GM23338 (cell line): ENCODE results near the gene VMAC. TPM values are rescaled to one million over a fixed set of nuclear protein-coding genes. Genes with fewer than 3 reads are reported as not detected.

ENCODE experiments used
- ATAC-seq: fragments of 200-7000 bp; cut with Tn5 transposase; 3 replicates; pipeline ENCODE4 v1.9.1; 2020
- DNase-seq: peaks from one replicate; pipeline ENCODE4 v3.0.0-alpha.2; 2015; ENCODE audit warnings: low spot score
- H2AFZ ChIP-seq: fragments of 200-600 bp; sonication (generic); 2 replicates; pipeline ENCODE4 v1.8.0; 2016; ENCODE audit warnings: antibody characterized with exemption, mild to moderate bottlenecking, moderate library complexity
- H3F3A ChIP-seq: fragments of 200-600 bp; sonication (generic); replicated peaks from 2 replicates; pipeline ENCODE4 v1.8.0; 2017; ENCODE audit warnings: antibody characterized with exemption, mixed run types, low read depth
- H3K27ac ChIP-seq: fragments of 200-600 bp; sonication (generic); 2 replicates; pipeline ENCODE4 v1.6.1; 2016; ENCODE audit warnings: low read depth
- H3K27me3 ChIP-seq: fragments of 200-600 bp; sonication (generic); 2 replicates; pipeline ENCODE4 v1.8.0; 2016; ENCODE audit warnings: mild to moderate bottlenecking, mixed run types, moderate library complexity; ENCODE audit not compliant: insufficient read depth
- H3K36me3 ChIP-seq: fragments of 200-600 bp; sonication (generic); 2 replicates; pipeline ENCODE4 v1.8.0; 2016; ENCODE audit warnings: mild to moderate bottlenecking; ENCODE audit not compliant: insufficient read depth
- H3K4me1 ChIP-seq: fragments of 200-600 bp; sonication (generic); 2 replicates; pipeline ENCODE4 v1.8.0; 2016; ENCODE audit warnings: mild to moderate bottlenecking, moderate library complexity; ENCODE audit not compliant: insufficient read depth
- H3K4me2 ChIP-seq: fragments of 200-600 bp; sonication (generic); 2 replicates; pipeline ENCODE4 v1.7.1; 2017; ENCODE audit warnings: mixed run types
- H3K4me3 ChIP-seq: fragments of 200-600 bp; sonication (generic); 2 replicates; pipeline ENCODE4 v1.6.1; 2016; ENCODE audit warnings: mixed run types
- H3K79me2 ChIP-seq: fragments of 200-600 bp; sonication (generic); replicated peaks from 2 replicates; pipeline ENCODE4 v1.8.0; 2017; ENCODE audit warnings: mild to moderate bottlenecking; ENCODE audit not compliant: insufficient read depth
- H3K9me2 ChIP-seq: fragments of 200-600 bp; sonication (generic); 2 replicates; pipeline ENCODE4 v1.8.0; 2017; ENCODE audit not compliant: insufficient read depth
- H4K20me1 ChIP-seq: fragments of 200-600 bp; sonication (generic); replicated peaks from 2 replicates; pipeline ENCODE4 v1.8.0; 2017; ENCODE audit warnings: mild to moderate bottlenecking; ENCODE audit not compliant: insufficient read depth
- H3K27ac Mint-ChIP-seq: 2 replicates; pipeline ENCODE4 v1.8.0; 2020; ENCODE audit warnings: inconsistent platforms, mild to moderate bottlenecking, moderate library complexity, mixed read lengths
- H3K27me3 Mint-ChIP-seq: 3 replicates; pipeline ENCODE4 v1.8.0; 2022; ENCODE audit warnings: low read depth, mild to moderate bottlenecking, moderate library complexity, mixed read lengths, inconsistent platforms; ENCODE audit not compliant: insufficient read depth, poor library complexity
- H3K36me3 Mint-ChIP-seq: 3 replicates; pipeline ENCODE4 v1.8.0; 2021; ENCODE audit warnings: low read depth, mild to moderate bottlenecking, inconsistent platforms, moderate library complexity, mixed read lengths
- H3K4me1 Mint-ChIP-seq: 3 replicates; pipeline ENCODE4 v1.8.0; 2020; ENCODE audit warnings: mild to moderate bottlenecking, inconsistent platforms, mixed read lengths
- H3K4me3 Mint-ChIP-seq: 3 replicates; pipeline ENCODE4 v1.8.0; 2021; ENCODE audit warnings: moderate library complexity, mild to moderate bottlenecking, inconsistent platforms, mixed read lengths
- H3K9me3 Mint-ChIP-seq: 3 replicates; pipeline ENCODE4 v1.8.0; 2020; ENCODE audit warnings: moderate library complexity, mild to moderate bottlenecking, inconsistent platforms, mixed read lengths
- CREB1 ChIP-seq: fragments of 250-450 bp; sonication (Bioruptor Pico); IDR thresholded peaks from 2 replicates; pipeline ENCODE4 v1.5.0; 2020; ENCODE audit warnings: low read depth, mild to moderate bottlenecking, moderate library complexity
- CTCF ChIP-seq, 2 experiments: fragments of 200-600 bp in 1 of 2; sonication (generic) in 1 of 2; conservative IDR thresholded peaks; 2 replicates each; pipeline versions ENCODE4 v1.5.1 to v1.6.1; 2016 to 2017; ENCODE audit warnings: antibody characterized with exemption in 2 of 2, low read depth in 2 of 2, mild to moderate bottlenecking in 2 of 2, moderate library complexity in 1 of 2
- ETS1 ChIP-seq: IDR thresholded peaks from 2 replicates; pipeline ENCODE4 v1.6.1; 2016; ENCODE audit warnings: antibody characterized with exemption
- EZH2 ChIP-seq: fragments of 200-600 bp; sonication (generic); IDR thresholded peaks from one replicate; pipeline ENCODE4 v1.8.0; 2017; ENCODE audit warnings: antibody characterized with exemption, mild to moderate bottlenecking, low read depth; ENCODE audit not compliant: unreplicated experiment
- EZH2phosphoT487 ChIP-seq: fragments of 200-600 bp; sonication (generic); IDR thresholded peaks from one replicate; pipeline ENCODE4 v1.8.1; 2018; ENCODE audit warnings: antibody characterized with exemption; ENCODE audit not compliant: unreplicated experiment
- JUNB ChIP-seq: IDR thresholded peaks from one replicate; pipeline ENCODE4 v1.6.1; 2016; ENCODE audit warnings: antibody characterized with exemption; ENCODE audit not compliant: unreplicated experiment
- NANOG ChIP-seq: IDR thresholded peaks from 2 replicates; pipeline ENCODE4 v1.6.1; 2016; ENCODE audit warnings: antibody characterized with exemption, borderline replicate concordance
- POLR2AphosphoS5 ChIP-seq: IDR thresholded peaks from 2 replicates; pipeline ENCODE4 v1.6.1; 2016; ENCODE audit warnings: antibody characterized with exemption, low read depth
- REST ChIP-seq: IDR thresholded peaks from one replicate; pipeline ENCODE4 v1.6.1; 2018; ENCODE audit warnings: antibody characterized with exemption; ENCODE audit not compliant: unreplicated experiment
- STAT1 ChIP-seq: IDR thresholded peaks from one replicate; pipeline ENCODE4 v1.6.1; 2016; ENCODE audit warnings: antibody characterized with exemption; ENCODE audit not compliant: unreplicated experiment
- ZNF114 ChIP-seq: fragments of 250-450 bp; sonication (Bioruptor Pico); IDR thresholded peaks from 2 replicates; pipeline ENCODE4 v1.5.0; 2020; ENCODE audit warnings: mild to moderate bottlenecking, moderate library complexity
- ZNF331 ChIP-seq: fragments of 250-450 bp; sonication (Bioruptor Pico); IDR thresholded peaks from 2 replicates; pipeline ENCODE4 v1.5.0; 2020; ENCODE audit warnings: low read depth, mild to moderate bottlenecking, moderate library complexity
- ZNF462 ChIP-seq: fragments of 250-450 bp; sonication (Bioruptor Pico); IDR thresholded peaks from 2 replicates; pipeline ENCODE4 v1.5.0; 2020; ENCODE audit warnings: mild to moderate bottlenecking, moderate library complexity
- polyA plus RNA-seq: library from polyadenylated mRNA; unstranded; fragments of >200 nt; fragmentation: Nextera tagmentation; extraction: Ambion mirVana; gene quantifications from 2 replicates; pipeline ENCODE4 v1.2.1, GENCODE V29; 2016
- total RNA-seq: library from RNA; depleted of rRNA; stranded (reverse); fragments of >200 nt; shearing (Covaris generic); gene quantifications from 2 replicates; pipeline ENCODE4 v1.2.3, GENCODE V29; 2014

The VMAC gene
- total and polyA plus RNA-seq, 2 experiments from 2014 or later, result 0.79 to 3.7 TPM

GRCh38 chr19:5880604-5881078, 24.0 kb upstream of the VMAC start:
- Mint-ChIP-seq H3K4me3 (no peak overlapping the region), H3K9me3 (no peaks in the 10 kb centered on the region; the same call in 2 of the 3 replicates), H3K36me3 (no peaks in the 10 kb centered on the region), H3K27me3 (peaks cover 5% of the 10 kb centered on the region), H3K27ac (no peak overlapping the region), H3K4me1 (peaks cover 14% of the 10 kb centered on the region)
- Histone ChIP-seq H3K27me3 (no peaks in the 10 kb centered on the region), H3K4me2 (peak overlapping the region; percentile 64; the same call in 1 of the 2 replicates), H3K4me3 (no peak overlapping the region), H3K4me1 (peaks cover 14% of the 10 kb centered on the region; the same call in 1 of the 2 replicates), H3K9me2 (no peaks in the 10 kb centered on the region), H3K79me2 (no peaks in the 10 kb centered on the region), H2AFZ (0 out of 2 replicates have a peak overlapping the region, but pooled peaks have one; percentile 18), H4K20me1 (no peaks in the 10 kb centered on the region), H3K36me3 (no peaks in the 10 kb centered on the region), H3F3A (no peaks in the 10 kb centered on the region), H3K27ac (no peak overlapping the region)
- DNase-seq (peak; percentile 43), ATAC-seq (peak; percentile 53)
- TF ChIP-seq REST, result no peak
- no peak for TF ChIP-seq NANOG
- TF ChIP-seq ZNF331 (CRISPR knock-in tag), result no peak
- TF ChIP-seq ZNF114, result no peak
- no peak for TF ChIP-seq CTCF (conservative IDR thresholded peaks at IDR 0.05; ENCODE audit: low read depth in 2 of 2)
- no peak for TF ChIP-seq EZH2phosphoT487
- TF ChIP-seq EZH2, result no peak
- no peak for TF ChIP-seq ETS1
- no peak for TF ChIP-seq POLR2AphosphoS5
- TF ChIP-seq CREB1 (CRISPR knock-in tag), result no peak
- TF ChIP-seq ZNF462 (CRISPR knock-in tag), result no peak
- no peak for TF ChIP-seq JUNB
- TF ChIP-seq STAT1, result no peak
